IPS-18c (cell line): ENCODE data around the gene RNU1-2.
"Not testable (repeated sequence)": the region's sequence is repeated elsewhere in the genome, so short reads cannot be mapped to it uniquely, and the experiment has no call there.

Experiments
- H3K4me3 ChIP-seq: 2 replicates; pipeline ENCODE4 v1.7.0; 2013; ENCODE audit warnings: low read depth, mild to moderate bottlenecking, low read length, moderate library complexity; ENCODE audit not compliant: insufficient read depth
- H3K9me3 ChIP-seq: one replicate; pipeline ENCODE4 v1.6.1; 2013; ENCODE audit warnings: mild to moderate bottlenecking, low read length, moderate library complexity; ENCODE audit not compliant: control insufficient read depth, insufficient read depth

The RNU1-2 gene

GRCh38 chr1:16903458-16903796, 7.6 kb downstream of the RNU1-2 start:
- no peaks in the 10 kb centered on the region for H3K9me3 ChIP-seq
- peak overlapping the region; percentile 38; the same call in 1 of the 2 replicates for H3K4me3 ChIP-seq

DNA sequence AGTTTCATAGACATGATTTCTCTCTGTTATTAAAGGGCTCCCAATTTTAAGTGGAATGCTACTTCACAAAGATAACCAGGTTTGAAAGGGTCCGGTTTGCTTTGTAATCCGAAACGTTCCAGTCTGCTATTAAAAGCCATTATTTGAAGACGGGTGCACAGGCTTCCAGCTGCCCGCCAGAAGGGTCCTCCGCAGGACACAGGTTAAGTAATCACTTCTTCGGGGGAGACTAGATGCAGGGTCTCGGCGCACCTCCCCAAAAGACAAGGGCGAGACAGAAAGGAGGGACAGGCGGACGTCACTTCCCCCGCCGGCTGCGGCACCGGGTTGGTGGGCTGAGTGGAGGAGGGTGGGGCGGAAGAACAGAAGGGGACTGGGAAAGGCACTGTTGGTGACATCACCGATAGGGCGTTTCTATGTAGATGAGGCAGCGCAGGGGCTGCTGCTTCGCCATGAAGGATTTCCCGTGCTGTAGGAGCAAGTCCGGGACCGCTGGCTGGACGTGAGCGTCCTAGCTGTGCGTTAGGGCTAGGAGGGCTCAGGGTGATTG, 8.9 kb downstream of the RNU1-2 start:
- H3K4me3 ChIP-seq: peak overlapping the region; percentile 63
- H3K9me3 ChIP-seq: no peaks in the 10 kb centered on the region

GRCh38 chr1:16905110-16905867, 9.5 kb downstream of the RNU1-2 start:
- H3K4me3 ChIP-seq: peak overlapping the region; percentile 63; the same call in 1 of the 2 replicates

DNA sequence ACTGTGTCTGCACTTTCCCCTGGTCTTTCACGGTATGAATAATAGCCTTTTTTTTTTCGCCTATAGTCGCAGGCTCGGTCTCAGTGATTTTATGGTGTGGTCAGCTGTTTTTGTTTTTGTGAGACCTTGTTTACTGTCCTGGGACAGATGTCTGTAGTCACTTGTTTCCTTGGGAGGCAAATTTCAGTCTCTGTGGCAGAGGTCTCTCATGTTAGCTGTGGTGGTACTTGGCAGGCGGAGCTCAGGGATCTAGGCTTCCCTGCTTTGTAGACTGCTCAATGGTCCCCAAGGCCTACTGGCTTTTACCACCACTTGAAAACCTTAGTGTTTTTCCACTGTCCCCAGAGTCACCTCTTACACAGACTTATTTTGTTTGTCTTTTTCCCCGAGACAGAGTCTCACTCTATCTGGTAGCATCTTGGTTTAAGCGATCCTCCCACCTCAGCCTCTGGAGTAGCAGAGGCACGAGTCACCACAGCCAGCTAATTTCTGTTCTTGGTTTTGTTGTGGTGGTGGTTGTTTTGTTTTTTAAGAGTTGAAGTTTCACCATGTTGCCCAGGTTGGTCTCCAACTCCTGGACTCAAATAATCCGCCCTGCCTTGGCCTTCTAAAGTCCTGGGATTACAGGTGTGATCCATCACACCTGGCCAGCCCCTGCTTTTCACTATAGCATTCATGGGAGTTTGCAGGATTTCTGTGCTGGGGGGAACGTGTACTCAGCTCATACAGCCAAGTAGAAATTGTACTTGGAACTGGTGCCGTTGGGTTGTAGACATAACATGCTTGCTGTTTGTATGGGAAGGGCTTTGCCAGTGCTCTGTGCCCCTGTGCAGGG, 10.3 kb downstream of the RNU1-2 start:
- Histone ChIP-seq H3K4me3 (no peak overlapping the region), H3K9me3 (no peaks in the 10 kb centered on the region)

More at GRCh38 chr1:16905110-16905867, 9.5 kb downstream of the RNU1-2 start:
- no peaks in the 10 kb centered on the region for H3K9me3 ChIP-seq

- Histone ChIP-seq H3K9me3 (no peaks in the 10 kb centered on the region), H3K4me3 (no peak overlapping the region)
Observed at GRCh38 chr1:16906873-16907272, 11.1 kb downstream of the RNU1-2 start.

DNA sequence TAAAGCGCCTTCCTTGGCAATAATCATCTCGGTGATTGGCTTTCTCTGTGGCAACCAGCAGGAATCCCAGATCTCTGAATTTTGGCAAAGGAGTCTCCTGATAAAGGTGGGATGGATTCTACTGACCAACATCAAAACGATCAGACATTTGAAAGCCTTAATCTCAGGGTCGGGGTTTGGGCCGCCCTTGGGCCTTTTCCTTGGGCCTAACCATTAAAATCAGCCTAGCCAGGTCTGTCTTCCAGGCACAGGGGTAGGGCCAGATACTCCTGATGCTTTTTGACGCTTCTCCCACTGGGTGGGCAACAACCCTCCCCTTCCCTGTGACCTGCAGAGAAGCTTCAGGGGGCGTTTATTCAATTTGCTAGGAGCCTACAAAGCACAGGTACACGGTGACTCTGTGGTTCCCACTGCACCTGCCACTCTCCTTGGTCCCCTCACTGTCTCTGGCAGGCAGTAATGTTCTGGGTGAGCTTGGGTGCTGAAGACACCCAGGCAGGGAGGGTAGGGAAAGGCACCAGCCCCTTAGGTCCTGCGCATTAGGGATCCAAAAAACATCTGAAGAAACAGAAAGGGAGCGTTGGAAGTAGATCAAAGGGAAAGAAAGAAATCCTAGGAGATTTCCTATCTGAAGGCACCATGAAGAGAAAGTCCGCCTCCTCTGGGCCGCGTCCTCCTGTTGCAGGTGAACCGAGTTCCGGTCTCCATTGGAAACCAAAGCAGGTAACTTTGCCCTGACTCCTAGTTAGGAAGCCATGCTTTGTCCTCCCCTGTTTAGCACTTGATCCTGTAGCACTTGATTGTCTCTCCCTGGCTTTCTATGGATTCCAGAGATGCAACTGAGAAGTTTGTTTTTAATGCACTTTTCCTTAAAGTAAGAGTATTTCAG, 12.3 kb downstream of the RNU1-2 start:
- Histone ChIP-seq H3K4me3 (no peak overlapping the region), H3K9me3 (no peaks in the 10 kb centered on the region)

GRCh38 chr1:16911851-16912721, 16.3 kb downstream of the RNU1-2 start:
- H3K9me3 ChIP-seq, H3K4me3 ChIP-seq: not testable (repeated sequence)

GRCh38 chr1:16912742-16913141, 17.0 kb downstream of the RNU1-2 start:
- not testable (repeated sequence) for H3K4me3 ChIP-seq

DNA sequence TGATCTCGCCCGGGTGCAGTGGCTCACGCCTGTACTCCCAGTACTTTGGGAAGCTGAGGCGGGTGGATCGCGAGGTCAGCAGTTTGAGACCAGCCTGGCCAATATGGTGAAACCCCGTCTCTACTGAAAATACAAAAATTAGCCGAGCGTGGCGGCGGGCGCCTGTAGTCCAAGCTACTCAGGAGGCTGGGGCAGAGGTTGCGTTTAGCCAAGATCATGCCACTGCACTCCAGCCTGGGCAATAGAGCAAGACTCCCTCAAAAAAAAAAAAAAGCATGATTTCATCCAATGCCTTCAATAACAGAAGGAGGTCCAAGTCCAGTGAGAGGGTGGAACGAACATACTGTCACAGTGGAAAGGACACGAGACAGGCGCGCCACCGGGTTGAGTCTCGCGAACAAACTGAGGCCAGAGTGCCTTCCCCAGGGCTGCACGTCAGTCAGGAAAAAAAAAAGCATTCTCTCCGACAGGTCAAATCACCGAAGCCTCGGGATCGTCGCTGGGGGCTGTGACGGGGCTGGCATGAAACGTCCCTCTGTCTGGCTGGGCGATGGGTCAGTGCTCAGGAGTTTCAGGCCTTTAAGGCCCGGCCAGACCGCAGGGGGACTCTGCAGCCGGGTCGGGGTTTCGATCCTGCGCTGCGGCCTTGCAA, 17.5 kb downstream of the RNU1-2 start:
- peak overlapping the region; percentile 62 for H3K4me3 ChIP-seq
- H3K9me3 ChIP-seq: no peaks in the 10 kb centered on the region

More at GRCh38 chr1:16912742-16913141, 17.0 kb downstream of the RNU1-2 start:
- H3K9me3 ChIP-seq: not testable (repeated sequence)

DNA sequence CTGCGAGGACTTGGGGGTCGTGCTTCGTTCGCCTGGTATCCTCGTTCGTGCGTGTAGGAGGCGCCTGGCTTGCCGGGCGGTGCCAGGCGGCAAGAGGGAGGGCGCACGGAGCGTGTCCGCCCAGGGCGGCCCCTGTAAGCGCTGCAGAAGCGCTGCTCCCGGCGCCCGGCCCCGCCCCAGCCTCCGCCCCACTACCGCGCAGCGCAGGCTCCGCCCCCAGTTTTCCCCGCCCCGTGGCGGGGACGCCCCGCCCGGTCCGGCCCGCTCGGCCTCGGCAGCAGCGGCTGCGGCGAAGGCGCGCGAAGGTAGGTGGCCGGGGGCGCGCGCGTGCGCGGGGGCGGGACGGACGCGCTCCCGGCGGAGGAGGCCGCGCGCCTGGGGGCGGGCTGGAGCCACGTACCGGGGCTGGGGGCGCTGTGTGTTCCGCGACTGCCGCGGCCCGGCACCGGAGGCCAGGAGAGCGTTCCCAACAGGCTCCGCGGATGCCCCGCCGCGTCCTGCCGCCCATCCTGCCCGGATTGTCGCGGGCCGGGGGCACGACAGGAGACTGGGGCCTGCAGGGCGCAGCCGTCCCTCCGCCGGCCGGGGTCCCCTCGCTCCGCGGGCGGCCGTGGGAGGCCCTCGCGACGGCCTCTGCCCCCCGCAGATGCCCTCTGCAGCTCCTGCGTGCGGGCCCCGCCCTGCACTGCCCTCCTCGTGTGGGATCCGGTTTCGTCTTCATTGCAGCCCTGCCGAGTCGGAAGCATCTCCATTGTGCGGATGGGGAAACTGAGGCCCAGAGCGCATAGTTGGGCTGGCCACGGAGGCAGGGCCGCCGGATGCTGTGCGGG, 18.3 kb downstream of the RNU1-2 start:
- peak overlapping the region; percentile 86 for H3K4me3 ChIP-seq
- H3K9me3 ChIP-seq: no peaks in the 10 kb centered on the region

- peak overlapping the region; percentile 86; the same call in 1 of the 2 replicates for H3K4me3 ChIP-seq
- H3K9me3 ChIP-seq: not testable (repeated sequence)
Observed at GRCh38 chr1:16914928-16915626, 19.3 kb downstream of the RNU1-2 start.

- Histone ChIP-seq H3K9me3 (no peaks in the 10 kb centered on the region), H3K4me3 (no peak overlapping the region)
Observed at GRCh38 chr1:16915627-16915973, 19.8 kb downstream of the RNU1-2 start.

GRCh38 chr1:16916036-16916880, 20.5 kb downstream of the RNU1-2 start:
- H3K4me3 ChIP-seq, H3K9me3 ChIP-seq: not testable (repeated sequence)

GRCh38 chr1:16918371-16918770, 22.6 kb downstream of the RNU1-2 start:
- Histone ChIP-seq H3K4me3 (no peak overlapping the region), H3K9me3 (no peaks in the 10 kb centered on the region)
